HG03060 (cell line): ENCODE data around the gene WDFY2.

Experiments used
- ATAC-seq: cut with Tn5 transposase; IDR thresholded peaks from one replicate; pipeline ENCODE4 v1.9.1; 2021; ENCODE audit warnings: low read depth, moderate number of reproducible peaks; ENCODE audit not compliant: unreplicated experiment

WDFY2 gene

GRCh38 chr13:51659276-51660127 is 75.2 kb downstream of the WDFY2 start:
- no peak for ATAC-seq

GRCh38 chr13:51660813-51661212 is 76.6 kb downstream of the WDFY2 start:
- no peak for ATAC-seq

- no peak for ATAC-seq
These were observed 80.0 kb downstream of the WDFY2 start for GRCh38 chr13:51663973-51664957.

GRCh38 chr13:51665456-51665855 is 81.2 kb downstream of the WDFY2 start:
- ATAC-seq = no peak

- no peak for ATAC-seq
These were observed 82.1 kb downstream of the WDFY2 start for GRCh38 chr13:51666374-51666773.

GRCh38 chr13:51666839-51667238 is 82.6 kb downstream of the WDFY2 start:
- ATAC-seq = no peak

GRCh38 chr13:51668580-51669195 is 84.4 kb downstream of the WDFY2 start:
- ATAC-seq = no peak

DNA sequence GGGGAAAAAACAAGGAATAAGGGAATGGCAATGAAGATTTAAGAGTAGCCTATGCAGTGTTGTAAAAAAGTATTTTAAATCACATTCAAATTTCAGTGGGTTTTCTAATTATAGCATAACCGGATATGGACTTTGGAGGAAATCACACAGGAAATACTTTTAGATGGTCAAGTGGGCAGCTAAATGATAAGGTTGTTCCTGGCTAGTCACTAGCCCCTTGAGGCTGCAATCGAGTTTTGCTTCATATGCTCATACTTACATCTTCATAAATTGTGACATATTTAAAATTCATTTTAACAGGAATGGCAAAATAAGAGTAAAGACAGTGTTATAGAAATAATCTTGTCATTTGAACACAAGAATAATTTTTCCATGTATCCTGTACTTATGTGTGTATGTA is 88.9 kb downstream of the WDFY2 start:
- ATAC-seq = no peak

DNA sequence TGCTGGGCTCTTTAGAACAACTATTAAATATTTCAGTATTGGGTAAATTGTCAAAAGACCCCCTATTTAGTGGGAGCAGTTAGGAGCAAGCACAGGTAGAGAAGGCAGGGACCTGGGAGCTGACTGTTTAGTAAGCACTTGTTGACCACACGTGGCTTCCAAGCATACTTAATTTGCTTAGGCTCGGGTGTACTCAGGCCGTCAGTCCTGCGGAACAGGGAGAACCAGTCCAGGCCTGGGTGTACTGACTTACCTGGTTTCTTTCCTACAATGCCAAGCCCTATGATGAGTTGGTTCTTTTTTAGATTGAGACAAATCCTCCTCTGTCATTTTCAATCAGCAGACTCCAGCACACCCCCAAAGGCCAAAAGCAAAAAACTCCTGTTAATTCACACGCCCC is 90.0 kb downstream of the WDFY2 start:
- no peak for ATAC-seq

DNA sequence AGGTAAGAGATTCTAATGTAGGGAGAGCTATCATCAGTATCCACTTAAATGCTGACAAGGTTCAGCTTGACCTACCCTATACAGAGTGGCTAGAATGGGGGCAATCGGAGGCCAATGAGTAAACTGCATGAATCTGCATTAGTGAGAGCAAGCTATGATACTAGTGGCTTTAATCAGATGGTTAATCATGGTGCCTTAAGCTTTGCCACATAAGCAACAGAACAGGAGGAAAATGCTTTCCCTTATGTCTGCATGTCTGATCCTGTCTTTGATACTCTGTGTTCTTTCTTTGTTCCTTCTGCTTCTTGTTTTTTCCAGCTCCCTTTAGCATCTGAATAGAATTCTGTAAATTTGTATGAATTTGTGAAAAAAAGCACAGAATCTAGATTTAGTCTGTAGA is 91.1 kb downstream of the WDFY2 start:
- no peak for ATAC-seq

- no peak for ATAC-seq
These were observed 91.6 kb downstream of the WDFY2 start for GRCh38 chr13:51675877-51676276.

GRCh38 chr13:51676739-51677138 is 92.5 kb downstream of the WDFY2 start:
- no peak for ATAC-seq

DNA sequence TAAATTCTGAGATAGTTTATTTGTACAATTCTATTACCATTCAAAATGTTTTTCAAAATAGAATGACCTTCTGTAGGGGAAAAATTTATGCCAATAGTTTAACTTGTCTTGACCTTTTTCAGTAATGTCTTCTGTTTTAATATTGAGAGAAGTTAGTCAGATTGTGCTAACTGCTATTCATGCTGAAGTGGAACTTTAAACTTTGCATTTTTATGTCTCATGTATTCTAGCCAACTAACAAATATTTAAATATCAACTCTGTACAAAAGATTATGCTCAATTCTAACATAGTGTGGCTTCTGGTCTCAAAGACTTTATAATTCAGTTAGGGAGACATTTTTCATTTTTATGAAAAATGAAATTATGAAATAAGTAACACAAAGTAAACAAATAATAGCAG is 94.2 kb downstream of the WDFY2 start:
- no peak for ATAC-seq

DNA sequence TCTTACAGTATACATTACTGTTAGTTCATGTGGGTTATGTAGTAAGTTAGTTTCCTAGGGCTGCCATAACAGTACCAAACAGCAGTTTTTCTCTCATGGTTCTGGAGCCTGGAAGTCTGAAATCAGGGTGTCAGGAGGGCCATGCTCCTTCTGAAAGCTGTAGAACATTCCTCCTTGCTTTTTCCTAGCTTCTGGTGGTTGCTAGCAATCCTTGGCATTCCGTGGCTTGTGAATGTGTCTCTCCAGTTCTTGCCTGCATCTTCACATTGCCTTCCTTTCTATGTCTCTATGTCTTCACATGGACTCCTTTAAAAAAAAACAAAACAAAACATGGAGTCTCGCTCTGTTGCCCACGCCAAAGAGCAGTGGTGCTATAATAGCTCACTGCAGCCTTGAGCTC is 95.4 kb downstream of the WDFY2 start:
- ATAC-seq = no peak

DNA sequence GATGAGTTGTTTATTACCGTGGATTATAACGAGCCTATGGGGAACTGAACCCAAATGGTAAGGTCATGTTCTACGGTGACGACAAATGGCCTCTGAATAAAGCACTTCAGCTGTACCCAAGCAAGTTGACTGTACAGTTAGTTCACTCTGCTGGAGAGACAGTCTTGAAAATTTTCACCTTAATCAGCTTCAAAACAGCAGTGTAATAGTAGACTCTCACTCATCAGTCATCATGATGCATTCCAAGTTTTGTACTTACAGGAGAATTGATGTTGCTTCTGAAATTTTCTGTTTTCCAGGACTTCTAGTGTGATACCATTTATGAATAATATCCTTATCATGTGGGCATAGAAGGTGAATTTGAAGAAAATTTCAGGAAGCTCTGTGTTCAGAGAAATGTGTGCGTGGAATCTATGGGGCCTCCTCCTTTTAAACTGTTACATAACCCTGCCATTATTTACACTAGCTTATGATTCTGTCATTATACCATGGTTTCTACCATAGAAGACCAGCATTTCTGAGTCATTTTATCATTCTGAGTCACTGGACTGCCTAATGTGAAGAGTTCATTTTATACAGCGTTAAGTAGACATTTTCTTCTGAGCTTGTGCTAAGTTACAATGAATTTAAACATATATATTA is 96.9 kb downstream of the WDFY2 start:
- ATAC-seq = no peak

DNA sequence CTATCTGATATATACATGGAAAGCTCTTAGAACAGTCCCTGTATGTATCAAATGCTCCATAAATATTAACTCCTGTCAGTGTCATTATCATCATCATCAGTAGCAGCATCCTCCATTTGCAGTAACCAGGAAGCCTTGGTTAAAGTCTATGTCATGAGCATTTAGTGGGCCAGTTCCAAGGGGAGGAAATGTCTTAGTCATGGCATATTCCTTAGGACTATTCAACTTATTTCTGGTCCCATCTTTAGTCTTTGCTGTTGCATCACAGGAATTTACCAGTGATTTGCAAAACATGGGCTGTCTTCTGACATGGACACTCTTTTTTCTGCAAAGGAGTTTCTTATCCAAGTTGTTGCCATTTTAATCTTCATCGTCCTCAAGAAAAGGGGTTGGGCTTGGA is 98.4 kb downstream of the WDFY2 start:
- ATAC-seq = no peak

DNA sequence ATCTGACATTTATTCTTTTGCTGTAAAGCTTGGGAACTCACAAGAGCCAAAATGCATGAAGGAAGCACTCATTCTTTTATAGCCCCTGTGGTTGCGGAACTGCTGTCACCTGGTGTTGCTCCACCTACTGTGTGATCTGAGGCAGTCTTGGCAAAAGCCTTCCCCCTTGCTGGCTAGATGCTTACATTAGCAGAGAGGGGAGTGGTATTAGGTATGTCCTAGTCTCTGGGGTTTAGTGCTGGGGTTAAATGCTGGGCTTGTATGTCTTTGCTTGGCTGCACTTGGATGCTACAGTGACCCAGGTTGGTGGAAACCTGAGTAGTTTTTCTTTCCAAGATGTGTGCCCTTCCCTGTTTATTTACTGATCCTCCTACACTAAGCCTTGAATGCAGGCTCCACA is 99.3 kb downstream of the WDFY2 start:
- ATAC-seq = no peak

- ATAC-seq = no peak
These were observed 99.8 kb downstream of the WDFY2 start for GRCh38 chr13:51684076-51684475.

DNA sequence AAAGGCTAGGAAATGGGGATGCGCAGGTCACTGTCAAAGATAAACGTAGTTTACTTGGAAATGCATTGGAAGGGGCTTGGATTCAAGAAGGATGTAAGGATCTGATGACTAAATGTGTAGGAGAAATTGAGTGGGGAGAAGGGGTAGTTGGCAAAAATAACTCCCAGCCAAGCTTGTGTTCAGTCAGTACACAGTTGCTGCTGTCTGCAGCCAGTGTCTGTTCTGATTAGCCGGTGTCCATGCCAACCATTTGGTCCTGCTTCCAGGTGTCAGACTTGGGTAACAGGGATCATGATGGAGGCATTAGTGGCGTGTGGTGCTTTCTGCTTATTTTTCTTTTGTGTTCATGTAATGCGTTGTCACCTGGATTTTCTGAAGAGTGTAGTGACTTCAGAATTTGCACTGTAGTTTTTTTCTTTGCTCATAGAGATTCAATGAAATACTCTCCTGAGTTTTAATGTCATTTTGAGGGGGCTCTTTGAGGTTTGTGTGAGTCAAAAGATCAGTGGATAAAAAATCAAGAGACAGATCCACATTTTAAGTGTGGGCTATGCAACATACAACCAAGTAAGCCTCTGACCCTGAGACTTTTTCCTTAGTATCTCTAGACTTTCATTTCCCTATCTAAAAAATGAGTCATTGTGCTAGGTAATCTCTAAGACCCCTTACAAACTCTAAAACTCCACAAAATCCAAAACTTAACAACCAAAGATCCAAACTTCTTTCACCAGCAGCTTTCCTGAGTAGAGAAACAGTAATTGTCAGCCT is 103.9 kb downstream of the WDFY2 start:
- ATAC-seq = no peak
